HEK293T (cell line): ENCODE measurements around the gene LMLN.
A peak's percentile ranks its signal among the peaks of the same experiment; 100 is the strongest.
"Not testable (repeated sequence)": the region's sequence is repeated elsewhere in the genome, so short reads cannot be mapped to it uniquely, and the experiment has no call there.

Experiments
- CTCF ChIA-PET: fragments of 350-600 bp; formaldehyde crosslinking; extraction: SDS; loops from one replicate; lab custom pipeline; 2021; ENCODE audit warnings: antibody characterized with exemption, inconsistent platforms; lab: Yijun Ruan, JAX
- POLR2A ChIA-PET: fragments of 350-600 bp; formaldehyde crosslinking; extraction: SDS; loops from one replicate; lab custom pipeline; 2020; ENCODE audit warnings: antibody characterized with exemption, inconsistent platforms; lab: Yijun Ruan, JAX
- DNase-seq: peaks from one replicate; pipeline ENCODE4 v3.0.0; 2012; ENCODE audit warnings: mixed read lengths; ENCODE audit errors: extremely low spot score
- ARNT ChIP-seq: fragments of 450-650 bp; IDR thresholded peaks from 2 replicates; pipeline ENCODE4 v1.6.1; 2017; ENCODE audit warnings: mild to moderate bottlenecking
- BHLHE40 ChIP-seq: fragments of 450-650 bp; IDR thresholded peaks from 2 replicates; pipeline ENCODE4 v1.6.1; 2016; ENCODE audit warnings: mild to moderate bottlenecking, moderate library complexity, borderline replicate concordance
- CTBP1 ChIP-seq: fragments of 450-650 bp; IDR thresholded peaks from 2 replicates; pipeline ENCODE4 v1.6.1; 2016; ENCODE audit warnings: borderline replicate concordance
- ELF4 ChIP-seq: fragments of 450-650 bp; IDR thresholded peaks from 2 replicates; pipeline ENCODE4 v1.6.1; 2017; ENCODE audit warnings: antibody characterized with exemption
- FOXA1 ChIP-seq: fragments of 450-650 bp; IDR thresholded peaks from 2 replicates; pipeline ENCODE4 v1.6.1; 2016; ENCODE audit warnings: mild to moderate bottlenecking
- FOXK2 ChIP-seq: fragments of 450-650 bp; IDR thresholded peaks from 2 replicates; pipeline ENCODE4 v1.6.1; 2016; ENCODE audit warnings: mild to moderate bottlenecking
- FOXM1 ChIP-seq: fragments of 450-650 bp; IDR thresholded peaks from 2 replicates; pipeline ENCODE4 v1.6.1; 2017; ENCODE audit warnings: mild to moderate bottlenecking, borderline replicate concordance
- HDGF ChIP-seq: fragments of 450-650 bp; IDR thresholded peaks from 2 replicates; pipeline ENCODE4 v1.6.1; 2017; ENCODE audit warnings: antibody characterized with exemption, borderline replicate concordance
- L3MBTL2 ChIP-seq: fragments of 450-650 bp; conservative IDR thresholded peaks from 2 replicates; pipeline ENCODE4 v1.6.1; 2016; ENCODE audit warnings: mild to moderate bottlenecking
- LEF1 ChIP-seq: fragments of 450-650 bp; IDR thresholded peaks from 2 replicates; pipeline ENCODE4 v1.6.1; 2017; ENCODE audit warnings: mild to moderate bottlenecking, borderline replicate concordance
- NFRKB ChIP-seq: fragments of 450-650 bp; IDR thresholded peaks from 2 replicates; pipeline ENCODE4 v1.6.1; 2016; ENCODE audit warnings: mild to moderate bottlenecking, moderate library complexity
- SP1 ChIP-seq: fragments of 450-650 bp; IDR thresholded peaks from 2 replicates; pipeline ENCODE4 v1.6.1; 2017
- SUZ12 ChIP-seq: fragments of 450-650 bp; IDR thresholded peaks from 2 replicates; pipeline ENCODE4 v1.6.1; 2016; ENCODE audit warnings: mild to moderate bottlenecking
- TARDBP ChIP-seq: fragments of 450-650 bp; IDR thresholded peaks from 2 replicates; pipeline ENCODE4 v1.6.1; 2016
- ZNF384 ChIP-seq: fragments of 450-650 bp; IDR thresholded peaks from 2 replicates; pipeline ENCODE4 v1.6.1; 2016
- TF ChIP-seq, protein P1 (sequence below): fragments of 450-650 bp; IDR thresholded peaks from 2 replicates; pipeline ENCODE4 v1.6.1; 2016

Gene LMLN

DNA sequence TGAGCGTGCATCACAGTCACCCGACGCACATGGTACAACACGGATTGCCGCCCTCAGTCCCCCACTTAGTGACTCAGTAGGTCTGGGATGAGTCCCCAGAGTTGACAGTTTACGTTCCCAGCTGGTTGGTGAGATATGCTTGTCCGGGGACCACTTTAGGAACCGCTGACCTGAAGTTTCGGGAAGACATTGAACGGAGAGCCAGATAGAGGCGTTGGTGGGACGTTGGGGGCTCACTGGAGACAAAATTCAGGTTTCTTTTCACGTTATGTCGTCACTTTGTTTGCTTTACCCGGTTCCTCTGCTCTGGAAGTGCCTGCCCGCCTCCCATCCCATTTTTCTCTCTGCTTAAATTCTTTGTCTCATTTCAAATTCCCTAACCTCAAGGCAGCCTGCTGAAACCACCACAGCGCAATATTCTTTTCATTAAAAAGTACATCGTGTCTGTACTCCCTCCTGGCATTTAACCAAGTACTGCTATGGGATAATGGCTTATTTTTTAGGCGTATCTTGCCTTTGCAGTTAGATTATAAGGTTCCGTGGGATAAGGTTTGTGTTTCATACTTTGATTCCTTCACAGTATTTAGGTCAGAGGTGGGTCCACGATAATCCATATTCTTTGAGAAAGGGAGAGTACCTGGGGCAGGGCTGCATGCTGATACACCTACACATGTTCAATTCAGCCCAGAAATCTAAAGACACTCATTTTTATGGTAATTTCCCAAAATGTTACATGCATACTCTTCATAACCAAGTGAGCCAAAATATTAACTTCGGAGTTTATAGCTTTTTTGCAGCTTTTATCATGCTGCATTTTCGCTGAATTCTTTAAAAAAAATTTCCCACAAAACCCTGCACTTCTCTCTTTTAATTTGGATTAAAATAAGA is 921 bp downstream of the LMLN start:
- ChIA-PET CTCF (interaction anchor here (0.9 kb wide), 1 partner anchor 55 kb away, joined by 3 read pairs; no protein-coding TSS in a partner anchor), POLR2A (no interaction called here)
- no peak for DNase-seq
- TF ChIP-seq L3MBTL2 = peak; percentile 68
- no peak for TF ChIP-seq FOXK2

DNA sequence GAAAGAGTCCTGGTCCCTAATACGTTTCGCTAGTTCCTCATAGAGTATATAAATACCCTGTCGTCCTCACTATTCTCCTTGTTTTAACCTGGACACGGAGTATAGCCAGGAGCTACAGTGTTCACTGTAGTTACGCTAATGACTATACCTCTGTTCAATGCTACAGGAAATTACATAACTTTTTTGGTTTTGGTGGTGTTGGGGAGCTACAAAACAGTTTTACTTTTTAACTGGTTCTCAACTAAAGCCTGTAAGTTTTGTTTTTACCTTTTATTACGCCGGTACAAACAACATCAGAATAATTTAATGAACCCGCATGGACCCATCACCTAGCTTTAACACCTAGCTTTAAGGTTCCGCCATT is 1.5 kb downstream of the LMLN start:
- TF ChIP-seq ZNF384 (no peak), FOXA1 (no peak), SP1 (no peak), ELF4 (no peak), FOXM1 (no peak), HDGF (no peak)
- TF ChIP-seq, protein P1, sequence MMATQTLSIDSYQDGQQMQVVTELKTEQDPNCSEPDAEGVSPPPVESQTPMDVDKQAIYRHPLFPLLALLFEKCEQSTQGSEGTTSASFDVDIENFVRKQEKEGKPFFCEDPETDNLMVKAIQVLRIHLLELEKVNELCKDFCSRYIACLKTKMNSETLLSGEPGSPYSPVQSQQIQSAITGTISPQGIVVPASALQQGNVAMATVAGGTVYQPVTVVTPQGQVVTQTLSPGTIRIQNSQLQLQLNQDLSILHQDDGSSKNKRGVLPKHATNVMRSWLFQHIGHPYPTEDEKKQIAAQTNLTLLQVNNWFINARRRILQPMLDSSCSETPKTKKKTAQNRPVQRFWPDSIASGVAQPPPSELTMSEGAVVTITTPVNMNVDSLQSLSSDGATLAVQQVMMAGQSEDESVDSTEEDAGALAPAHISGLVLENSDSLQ = no peak

DNA sequence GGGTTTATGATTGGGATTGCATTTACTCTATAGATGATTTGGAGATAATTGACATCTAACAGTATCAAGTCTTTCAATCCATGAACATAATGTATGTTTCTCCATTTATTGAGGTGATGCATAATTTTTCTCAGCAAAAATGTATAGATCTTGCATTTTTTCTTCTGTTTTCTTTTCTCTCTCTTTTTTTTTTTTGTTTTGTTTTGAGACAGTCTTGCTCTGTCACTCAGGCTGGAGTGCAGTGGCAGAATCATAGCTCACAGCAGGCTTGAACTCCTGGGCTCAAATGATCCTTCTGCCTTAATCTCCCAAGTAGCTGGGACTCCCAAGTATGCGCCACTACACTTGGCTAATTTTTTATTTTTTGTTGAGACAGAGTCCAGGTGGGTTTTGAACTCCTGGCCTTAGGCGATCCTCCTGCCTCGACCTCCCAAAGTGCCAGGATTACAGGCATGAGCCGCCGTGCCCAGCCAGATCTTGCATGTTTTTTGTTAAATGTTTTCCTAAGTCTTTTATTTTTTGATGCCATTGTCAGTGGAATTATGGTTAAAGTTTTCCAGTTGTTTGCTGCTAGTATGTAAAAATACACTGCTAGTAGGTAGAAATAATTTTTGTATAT is 3.1 kb downstream of the LMLN start:
- POLR2A ChIA-PET = no interaction called here
- DNase-seq = no peak
- CTCF ChIA-PET = no interaction called here
- TF ChIP-seq FOXA1 (no peak), ARNT (no peak), TARDBP (no peak), ZNF384 (no peak), BHLHE40 (no peak), ELF4 (no peak), HDGF (no peak)
- TF ChIP-seq, protein P1 = peak; percentile 71

More for the DNA sequence above, 1.5 kb downstream of the LMLN start:
- POLR2A ChIA-PET = no interaction called here
- no peak for DNase-seq
- CTCF ChIA-PET = interaction anchor here (0.9 kb wide), 1 partner anchor 56 kb away, joined by 3 read pairs; no protein-coding TSS in a partner anchor

DNA sequence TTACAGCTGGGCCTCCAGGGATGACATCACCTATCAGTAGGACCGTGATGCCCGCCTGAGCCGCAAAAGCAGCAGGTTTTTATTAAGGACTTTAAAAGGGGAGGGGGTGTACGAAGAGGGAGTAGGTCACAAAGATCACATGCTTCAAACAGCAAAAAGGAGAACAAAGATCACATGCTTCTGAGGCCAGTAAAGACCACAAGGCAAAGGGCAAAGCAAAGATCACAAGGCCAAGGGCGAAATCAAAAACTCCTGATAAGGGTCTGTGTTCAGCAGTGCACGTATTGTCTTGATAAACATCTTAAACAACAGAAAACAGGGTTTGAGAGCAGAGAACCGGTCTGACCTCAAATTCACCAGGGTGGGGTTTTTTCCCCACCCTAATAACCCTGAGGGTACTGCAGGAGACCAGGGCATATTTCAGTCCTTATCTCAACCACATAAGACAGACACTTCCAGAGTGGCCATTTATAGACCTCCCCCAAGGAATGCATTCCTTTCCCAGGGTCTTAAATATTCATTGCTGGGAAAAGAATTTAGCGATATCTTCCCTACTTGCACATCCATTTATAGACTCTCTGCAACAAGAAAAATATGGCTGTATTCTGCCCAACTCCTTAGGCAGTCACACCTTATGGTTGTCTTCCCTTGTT is 7.4 kb downstream of the LMLN start:
- DNase-seq, CTCF ChIA-PET, POLR2A ChIA-PET: not testable (repeated sequence)

DNA sequence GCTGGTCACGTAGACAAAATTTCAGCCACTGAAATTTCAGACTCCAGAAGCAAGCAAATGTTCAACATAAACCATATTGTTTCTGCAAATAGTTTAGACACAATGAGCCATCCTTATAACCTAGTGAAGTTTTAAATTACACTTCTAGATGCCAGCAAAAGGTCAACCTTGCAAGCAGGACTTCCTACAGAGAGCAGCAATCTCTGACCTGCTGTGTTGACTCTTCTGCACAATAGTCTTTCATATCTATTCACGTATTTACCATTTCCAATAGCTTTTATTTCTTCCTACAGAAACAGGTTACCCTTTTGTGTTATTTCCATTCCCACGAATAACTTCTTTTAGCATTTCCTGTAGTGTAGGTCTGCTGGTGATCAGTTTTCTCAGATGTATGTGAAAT is 10.6 kb downstream of the LMLN start:
- TF ChIP-seq SUZ12 (no peak), FOXM1 (no peak), LEF1 (no peak), FOXA1 (no peak), CTBP1 (no peak), TARDBP (no peak), ELF4 (no peak), FOXK2 (no peak), HDGF (no peak), BHLHE40 (no peak), ZNF384 (no peak), NFRKB (no peak), L3MBTL2 (no peak), SP1 (no peak), ARNT (no peak)
- TF ChIP-seq, protein P1 = no peak
- CTCF ChIA-PET = no interaction called here
- POLR2A ChIA-PET = no interaction called here
- DNase-seq = no peak

DNA sequence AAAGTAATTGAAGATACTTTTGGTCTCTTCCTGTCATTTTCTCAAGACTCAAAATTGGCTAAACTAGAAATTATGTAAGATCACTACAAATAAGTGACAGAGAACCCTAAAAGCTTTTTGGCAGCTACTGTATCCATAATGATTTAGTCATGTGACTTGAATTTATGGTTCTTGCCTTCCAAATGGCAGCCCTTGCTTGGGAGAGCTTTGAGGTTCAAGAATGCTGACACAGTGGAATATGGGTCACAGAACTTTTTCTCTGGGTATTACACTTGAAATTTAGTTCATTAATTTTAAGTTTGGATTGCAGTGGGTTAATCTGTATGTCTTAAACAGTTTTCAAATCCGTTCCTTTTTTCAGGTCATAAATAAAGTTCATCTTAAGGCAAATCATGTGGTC is 14.0 kb downstream of the LMLN start:
- DNase-seq = no peak
- TF ChIP-seq FOXK2 (no peak), FOXA1 (no peak), LEF1 (no peak), CTBP1 (no peak), ELF4 (no peak), ZNF384 (no peak), HDGF (no peak), L3MBTL2 (no peak), NFRKB (no peak), TARDBP (no peak), BHLHE40 (no peak), SUZ12 (no peak), SP1 (no peak), FOXM1 (no peak), ARNT (no peak)
- TF ChIP-seq, protein P1 = no peak
- POLR2A ChIA-PET = no interaction called here
- CTCF ChIA-PET = no interaction called here
